GM23248 (cell line): Measurements from ENCODE around the gene C1orf52.

Experiments
- EZH2 ChIP-seq: fragments of 200-600 bp; sonication (generic); IDR thresholded peaks from 2 replicates; pipeline ENCODE4 v1.6.1; 2018; ENCODE audit warnings: antibody characterized with exemption, mild to moderate bottlenecking; ENCODE audit not compliant: insufficient read depth, poor library complexity, severe bottlenecking
- EZH2phosphoT487 ChIP-seq: fragments of 200-600 bp; sonication (generic); IDR thresholded peaks from 2 replicates; pipeline ENCODE4 v1.6.1; 2018; ENCODE audit warnings: antibody characterized with exemption, moderate library complexity, mild to moderate bottlenecking, low read depth; ENCODE audit not compliant: insufficient read depth

- TF ChIP-seq EZH2 (no peak), EZH2phosphoT487 (no peak)
Measured at GRCh38 chr1:85283475-85284199, 24.2 kb upstream of the C1orf52 start.
